ENCODE measurements around the gene USP19. TPM values are rescaled to one million over a fixed set of nuclear protein-coding genes. Genes with fewer than 3 reads are reported as not detected.

The USP19 gene
- total and polyA plus RNA-seq, 9 donors, result 26.8 to 40.3 (median 34.3) TPM

GRCh38 chr3:49104427-49105291, 16.0 kb downstream of the USP19 start, which contains the start of gene QARS1:
Gene QARS1 (minus strand): TSS chr3:49104757. CDS start chr3:49104733, 24 bp downstream.
- DNase-seq, result peak; percentile 98
- peak within 1 kb of the TSS; percentile 64 for H3K4me3 ChIP-seq (ENCODE audit: low read length)
- peaks cover 72% of the 10 kb centered on the region for H3K36me3 ChIP-seq (ENCODE audit: control insufficient read depth, insufficient read depth, low read length)
- H3K9me3 ChIP-seq (replicated peaks; ENCODE audit: control insufficient read depth, low read depth, low read length), result no peaks in the 10 kb centered on the region
- WGBS (ENCODE audit: insufficient coverage), result 2% methylated on average over 35 of the region's 50 CpGs
- peak within 1 kb of the TSS; percentile 93 for H3K27ac ChIP-seq (ENCODE audit: low read length)
- H3K27me3 ChIP-seq (ENCODE audit: control insufficient read depth, insufficient read depth, low read length), result no peaks in the 10 kb centered on the region
- H3K4me1 ChIP-seq (ENCODE audit: control insufficient read depth, insufficient read depth, low read length), result peaks cover 19% of the 10 kb centered on the region

DNA sequence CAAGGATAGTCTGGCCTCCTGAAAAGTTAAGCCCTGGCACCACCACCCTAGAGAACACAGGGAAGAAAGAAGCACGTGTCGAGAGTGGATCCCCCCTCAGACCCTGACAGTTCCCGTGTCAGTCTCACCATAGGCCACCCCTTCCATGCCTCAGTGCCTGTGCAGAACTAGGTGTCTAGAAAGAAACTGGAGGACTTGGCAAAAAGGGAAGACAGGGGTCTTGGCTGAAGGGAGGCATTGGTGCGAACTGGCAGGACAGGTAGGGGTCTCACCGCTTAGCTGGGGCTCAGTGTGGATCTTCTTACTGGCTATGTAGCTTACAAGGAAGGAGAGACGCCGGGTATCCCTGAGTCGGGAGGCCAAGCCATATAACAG, 16.6 kb downstream of the USP19 start:
- 0% methylated on average over 5 of the region's 8 CpGs for WGBS (ENCODE audit: insufficient coverage)

DNA sequence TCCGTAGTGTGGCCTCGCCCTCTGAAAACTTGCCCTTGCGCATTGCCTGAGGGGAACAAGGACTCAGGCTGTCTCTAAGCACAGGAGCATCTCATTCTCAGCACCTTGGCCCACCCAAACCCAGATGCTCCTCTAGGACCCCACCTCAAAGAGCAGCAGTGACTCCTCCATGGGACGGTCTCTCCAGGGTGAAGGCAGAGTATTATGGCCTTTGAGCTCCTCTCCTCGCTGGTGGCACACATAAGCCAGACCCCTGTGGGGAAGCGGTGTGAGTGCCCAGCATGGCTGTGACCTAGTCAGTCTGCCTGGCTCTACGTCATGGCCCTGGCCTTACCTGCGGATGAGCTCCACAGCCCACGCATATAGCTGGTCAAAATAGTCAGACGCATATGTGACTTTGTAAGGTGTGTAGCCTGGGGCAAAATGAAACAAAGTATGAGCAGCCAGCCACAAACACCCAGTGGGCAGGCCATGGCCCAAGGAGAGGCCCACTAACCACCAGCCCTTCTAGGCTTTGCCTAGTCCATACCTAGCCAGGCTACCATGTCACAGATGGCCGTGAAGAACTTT, 20.5 kb downstream of the USP19 start:
- Histone ChIP-seq H3K4me3 (ENCODE audit: low read length) (no peak overlapping the region), H3K9me3 (replicated peaks; ENCODE audit: control insufficient read depth, low read depth, low read length) (no peaks in the 10 kb centered on the region), H3K27me3 (ENCODE audit: control insufficient read depth, insufficient read depth, low read length) (no peaks in the 10 kb centered on the region), H3K36me3 (ENCODE audit: control insufficient read depth, insufficient read depth, low read length) (peaks cover 73% of the 10 kb centered on the region), H3K4me1 (ENCODE audit: control insufficient read depth, insufficient read depth, low read length) (peaks cover 14% of the 10 kb centered on the region), H3K27ac (ENCODE audit: low read length) (no peak overlapping the region)
- DNase-seq, result no peak
- 100% methylated on average over 8 of the region's 11 CpGs for WGBS (ENCODE audit: insufficient coverage)

More for the DNA sequence above, 16.6 kb downstream of the USP19 start:
- H3K36me3 ChIP-seq (ENCODE audit: control insufficient read depth, insufficient read depth, low read length), result peaks cover 72% of the 10 kb centered on the region
- H3K4me1 ChIP-seq (ENCODE audit: control insufficient read depth, insufficient read depth, low read length), result peaks cover 19% of the 10 kb centered on the region
- peak overlapping the region; percentile 64 for H3K4me3 ChIP-seq (ENCODE audit: low read length)
- no peak for DNase-seq
- H3K9me3 ChIP-seq (replicated peaks; ENCODE audit: control insufficient read depth, low read depth, low read length), result no peaks in the 10 kb centered on the region
- no peaks in the 10 kb centered on the region for H3K27me3 ChIP-seq (ENCODE audit: control insufficient read depth, insufficient read depth, low read length)
- H3K27ac ChIP-seq (ENCODE audit: low read length), result peak overlapping the region; percentile 78

DNA sequence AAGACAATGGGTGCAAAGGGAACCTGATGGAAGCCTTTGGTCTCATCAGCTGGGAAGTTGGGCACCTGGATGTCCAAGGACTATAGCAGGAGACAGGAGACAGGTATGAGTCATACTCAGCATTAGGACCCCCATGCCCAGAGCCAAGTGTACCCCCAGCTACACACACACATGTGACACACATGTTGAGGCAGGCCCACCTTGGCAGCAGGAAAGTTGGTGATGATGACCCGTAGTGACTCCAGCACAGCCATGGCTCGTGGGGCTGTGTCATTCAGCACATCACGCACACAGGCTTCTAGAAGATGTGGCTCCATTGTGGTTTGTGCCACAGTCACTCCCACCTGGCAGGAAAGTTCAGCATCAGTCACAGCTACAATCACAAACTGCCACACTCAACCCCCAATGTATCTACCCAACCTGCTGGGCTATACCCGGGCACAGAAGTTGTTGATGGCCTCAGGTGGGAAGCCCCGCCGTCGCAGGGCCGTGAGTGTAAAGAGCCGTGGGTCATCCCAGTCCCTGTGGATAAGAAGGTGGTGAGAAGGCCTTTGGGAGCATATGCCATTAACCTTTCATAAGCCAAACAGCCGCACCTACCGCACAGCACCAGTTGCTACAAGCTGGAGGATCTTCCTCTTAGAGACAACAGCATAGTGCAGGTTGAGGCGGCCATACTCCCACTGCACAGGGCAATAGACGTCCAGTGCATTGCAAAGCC, 21.6 kb downstream of the USP19 start:
- H3K36me3 ChIP-seq (ENCODE audit: control insufficient read depth, insufficient read depth, low read length), result peaks cover 73% of the 10 kb centered on the region
- H3K9me3 ChIP-seq (replicated peaks; ENCODE audit: control insufficient read depth, low read depth, low read length), result no peaks in the 10 kb centered on the region
- no peak overlapping the region for H3K4me3 ChIP-seq (ENCODE audit: low read length)
- H3K27ac ChIP-seq (ENCODE audit: low read length), result no peak overlapping the region
- H3K27me3 ChIP-seq (ENCODE audit: control insufficient read depth, insufficient read depth, low read length), result no peaks in the 10 kb centered on the region
- DNase-seq, result no peak
- WGBS (ENCODE audit: insufficient coverage), result 80% methylated on average over 1 of the region's 13 CpGs
- H3K4me1 ChIP-seq (ENCODE audit: control insufficient read depth, insufficient read depth, low read length), result peaks cover 19% of the 10 kb centered on the region

DNA sequence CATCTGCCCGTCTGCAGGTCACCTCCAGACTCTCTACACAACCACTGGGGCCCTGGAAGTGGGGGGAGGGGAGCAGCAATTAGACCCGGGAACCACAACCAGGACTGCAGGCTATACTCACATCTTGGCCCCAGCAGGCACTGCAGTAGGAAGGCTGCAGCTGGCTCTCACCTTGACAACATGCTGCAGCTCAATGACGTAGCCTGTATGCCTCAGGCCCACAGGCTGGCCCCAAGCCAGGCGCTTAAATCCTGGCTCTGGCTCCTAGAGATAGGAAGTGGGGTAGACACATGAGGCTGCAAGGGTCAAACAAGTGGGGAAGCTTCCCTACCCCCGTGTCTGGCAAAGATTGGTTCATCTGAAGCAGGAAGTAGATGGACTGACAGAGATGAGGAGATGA, 22.2 kb downstream of the USP19 start:
- Histone ChIP-seq H3K9me3 (replicated peaks; ENCODE audit: control insufficient read depth, low read depth, low read length) (no peaks in the 10 kb centered on the region), H3K36me3 (ENCODE audit: control insufficient read depth, insufficient read depth, low read length) (peaks cover 72% of the 10 kb centered on the region), H3K27me3 (ENCODE audit: control insufficient read depth, insufficient read depth, low read length) (no peaks in the 10 kb centered on the region), H3K4me1 (ENCODE audit: control insufficient read depth, insufficient read depth, low read length) (peaks cover 12% of the 10 kb centered on the region), H3K27ac (ENCODE audit: low read length) (no peak overlapping the region), H3K4me3 (ENCODE audit: low read length) (no peak overlapping the region)
- WGBS (ENCODE audit: insufficient coverage), result 50% methylated on average over 2 of the region's 5 CpGs
- DNase-seq, result no peak

DNA sequence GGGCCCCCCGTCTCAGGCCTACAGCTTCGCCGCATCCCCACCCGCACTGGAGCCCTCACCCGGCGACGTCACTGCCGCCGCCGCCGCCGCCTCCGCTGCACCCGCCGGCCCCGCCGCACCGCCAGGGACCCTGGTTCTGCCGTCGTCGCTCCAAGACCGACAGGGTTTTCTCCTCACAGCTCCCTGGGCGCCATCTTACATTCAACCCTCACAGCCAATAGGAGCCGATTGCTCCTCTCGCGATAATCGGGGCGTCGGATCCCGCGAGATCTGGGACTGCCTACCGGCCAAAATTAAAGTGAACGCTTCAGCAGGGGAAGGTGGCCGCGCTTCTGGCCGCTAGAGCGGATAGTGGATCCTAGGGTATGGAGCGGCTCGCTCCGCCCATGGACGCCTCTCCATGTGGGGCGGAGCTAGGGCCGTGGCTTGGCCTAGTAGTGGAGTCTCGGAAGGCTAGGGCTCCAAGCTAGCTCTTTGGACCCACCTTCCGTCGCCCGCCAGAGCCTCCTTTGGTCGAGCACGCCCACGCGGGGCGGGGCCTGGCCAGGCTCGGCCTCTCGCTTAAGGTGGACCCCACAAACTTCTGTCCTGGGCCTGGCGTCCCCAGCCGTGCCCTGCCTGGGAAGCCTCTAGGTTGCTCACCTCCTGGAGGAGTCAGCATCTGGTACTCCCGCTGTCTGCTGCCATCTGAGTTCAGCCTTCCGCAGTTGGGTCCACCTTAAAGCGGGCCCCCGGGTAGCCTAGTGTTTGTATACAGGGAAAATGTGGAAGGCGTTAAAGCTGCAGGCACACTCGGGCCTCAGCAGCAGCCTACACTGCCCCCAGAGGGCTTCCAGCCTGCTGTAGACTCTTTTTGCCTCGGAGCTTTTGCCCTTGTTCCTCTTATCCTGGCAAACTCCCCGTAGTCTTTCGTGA, 26.5 kb downstream of the USP19 start, which contains the start of gene QRICH1:
TSS of gene QRICH1 (minus strand) at position 219 of the 915 bp plus-strand sequence. CDS start 17,054 bp downstream, outside the sequence.
- Histone ChIP-seq H3K27ac (ENCODE audit: low read length) (peak within 1 kb of the TSS; percentile 93), H3K27me3 (ENCODE audit: control insufficient read depth, insufficient read depth, low read length) (no peaks in the 10 kb centered on the region), H3K9me3 (replicated peaks; ENCODE audit: control insufficient read depth, low read depth, low read length) (no peaks in the 10 kb centered on the region), H3K4me3 (ENCODE audit: low read length) (peak within 1 kb of the TSS; percentile 68), H3K36me3 (ENCODE audit: control insufficient read depth, insufficient read depth, low read length) (peaks cover 37% of the 10 kb centered on the region), H3K4me1 (ENCODE audit: control insufficient read depth, insufficient read depth, low read length) (peaks cover 17% of the 10 kb centered on the region)
- WGBS (ENCODE audit: insufficient coverage), result under 1% methylated on average over 63 of the region's 65 CpGs
- DNase-seq, result peak; percentile 100

DNA sequence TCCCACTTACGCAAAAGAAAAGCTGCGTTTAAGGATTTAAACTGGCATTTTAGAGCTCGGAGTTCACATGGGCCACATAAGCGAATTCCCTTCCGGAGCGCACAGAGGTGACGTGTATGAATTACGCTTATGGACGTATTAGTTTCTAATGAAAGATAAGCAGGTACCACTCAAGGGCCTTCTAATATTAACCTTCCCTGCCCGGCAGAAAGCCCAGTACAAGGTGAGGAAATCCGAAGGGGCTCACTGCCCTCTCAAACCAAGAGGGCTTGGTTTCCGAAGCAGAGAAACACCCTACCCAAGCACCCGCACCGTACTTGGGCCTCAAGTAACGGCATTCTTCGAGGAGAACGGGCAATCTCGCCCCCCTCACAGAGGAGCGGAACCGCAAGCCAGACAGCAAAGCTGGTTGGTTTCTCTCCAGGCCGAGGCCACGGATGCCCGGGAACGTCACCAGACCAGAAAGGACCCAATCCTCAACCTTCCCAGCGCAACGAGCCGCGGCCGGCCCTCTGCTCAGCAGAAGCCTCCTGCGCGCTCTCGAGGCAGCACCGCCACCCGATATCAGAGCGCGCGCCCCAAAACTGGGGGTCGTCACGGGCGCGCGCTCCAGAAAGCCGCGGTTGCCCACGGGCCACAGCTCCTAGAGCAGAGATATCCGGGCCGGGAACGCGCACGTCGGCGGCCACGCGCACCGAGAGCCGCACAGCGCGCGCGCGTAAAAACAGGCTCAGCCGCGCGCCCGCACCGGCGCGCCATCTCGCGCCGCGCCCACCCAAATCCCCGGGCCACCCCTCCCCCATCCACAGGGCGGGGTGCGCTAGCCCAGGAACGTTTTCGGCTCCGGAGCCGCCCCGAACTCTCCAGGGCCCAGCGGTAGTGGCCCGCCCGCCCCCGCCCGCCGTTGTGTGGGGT, 27.4 kb downstream of the USP19 start:
- peak overlapping the region; percentile 68 for H3K4me3 ChIP-seq (ENCODE audit: low read length)
- peak; percentile 91 for DNase-seq
- peaks cover 17% of the 10 kb centered on the region for H3K4me1 ChIP-seq (ENCODE audit: control insufficient read depth, insufficient read depth, low read length)
- H3K27ac ChIP-seq (ENCODE audit: low read length), result peak overlapping the region; percentile 93
- no peaks in the 10 kb centered on the region for H3K9me3 ChIP-seq (replicated peaks; ENCODE audit: control insufficient read depth, low read depth, low read length)
- no peaks in the 10 kb centered on the region for H3K27me3 ChIP-seq (ENCODE audit: control insufficient read depth, insufficient read depth, low read length)
- under 1% methylated on average over 65 of the region's 86 CpGs for WGBS (ENCODE audit: insufficient coverage)
- H3K36me3 ChIP-seq (ENCODE audit: control insufficient read depth, insufficient read depth, low read length), result peaks cover 29% of the 10 kb centered on the region

- no peaks in the 10 kb centered on the region for H3K9me3 ChIP-seq (replicated peaks; ENCODE audit: control insufficient read depth, low read depth, low read length)
- no peaks in the 10 kb centered on the region for H3K4me1 ChIP-seq (ENCODE audit: control insufficient read depth, insufficient read depth, low read length)
- H3K27me3 ChIP-seq (ENCODE audit: control insufficient read depth, insufficient read depth, low read length), result no peaks in the 10 kb centered on the region
- no peak overlapping the region for H3K27ac ChIP-seq (ENCODE audit: low read length)
- H3K36me3 ChIP-seq (ENCODE audit: control insufficient read depth, insufficient read depth, low read length), result peaks cover 20% of the 10 kb centered on the region
- no peak overlapping the region for H3K4me3 ChIP-seq (ENCODE audit: low read length)
- DNase-seq, result no peak
- 95% methylated on average over 8 of the region's 8 CpGs for WGBS (ENCODE audit: insufficient coverage)
These were observed 39.2 kb downstream of the USP19 start for GRCh38 chr3:49081429-49081828.

DNA sequence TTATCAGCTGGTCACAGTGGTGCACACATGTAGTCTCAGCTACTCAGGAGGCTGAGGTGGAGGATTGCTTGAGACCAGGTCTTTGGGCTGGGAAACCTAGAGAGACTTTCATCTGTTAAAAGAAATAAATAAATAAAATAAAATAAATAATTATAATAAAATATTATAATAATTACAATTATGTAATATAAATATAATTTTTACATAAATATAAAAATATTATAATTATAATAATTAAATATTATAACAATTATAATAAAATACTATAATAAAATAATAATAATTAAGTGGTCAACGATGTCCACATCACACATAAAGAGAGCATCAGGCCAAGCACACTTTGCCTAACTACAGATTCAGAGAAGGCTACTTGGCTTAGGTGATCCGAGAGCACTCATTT, 41.4 kb downstream of the USP19 start:
- no CpG with 5 or more reads among the region's 2 CpGs for WGBS (ENCODE audit: insufficient coverage)
- Histone ChIP-seq H3K36me3 (ENCODE audit: control insufficient read depth, insufficient read depth, low read length) (peaks cover 36% of the 10 kb centered on the region), H3K4me3 (ENCODE audit: low read length) (no peak overlapping the region), H3K4me1 (ENCODE audit: control insufficient read depth, insufficient read depth, low read length) (no peaks in the 10 kb centered on the region), H3K9me3 (replicated peaks; ENCODE audit: control insufficient read depth, low read depth, low read length) (no peaks in the 10 kb centered on the region), H3K27me3 (ENCODE audit: control insufficient read depth, insufficient read depth, low read length) (no peaks in the 10 kb centered on the region), H3K27ac (ENCODE audit: low read length) (no peak overlapping the region)
- DNase-seq, result no peak
